Right kidney (tissue), 1 donor: ENCODE data around the gene GALNT2.

ENCODE experiments used
- DNase-seq: peaks from one replicate; pipeline ENCODE4 v3.0.0-alpha.2; 2016

Gene GALNT2

GRCh38 chr1:230071316-230071715 lies 4.3 kb downstream of the GALNT2 start:
- no peak for DNase-seq

DNA sequence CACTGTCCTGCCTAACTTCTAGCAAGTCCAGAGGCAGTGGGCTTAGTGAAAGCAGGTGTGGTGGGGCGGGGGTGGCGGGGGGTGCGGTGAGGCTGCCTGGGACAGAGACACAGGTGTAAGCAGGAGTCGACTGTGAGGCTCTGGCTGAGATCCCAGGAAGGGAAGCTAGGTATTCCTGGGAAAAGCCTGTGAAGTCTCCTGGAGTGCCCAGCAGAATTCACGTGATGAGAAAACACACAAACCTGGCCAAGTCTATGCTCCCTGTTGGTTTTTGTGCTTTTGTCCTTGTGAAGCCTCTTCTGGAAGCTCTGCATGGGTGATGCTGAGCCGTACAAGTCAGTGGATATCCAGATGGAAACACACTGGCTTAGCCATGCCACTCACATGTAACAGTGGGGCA lies 5.3 kb downstream of the GALNT2 start:
- no peak for DNase-seq

DNA sequence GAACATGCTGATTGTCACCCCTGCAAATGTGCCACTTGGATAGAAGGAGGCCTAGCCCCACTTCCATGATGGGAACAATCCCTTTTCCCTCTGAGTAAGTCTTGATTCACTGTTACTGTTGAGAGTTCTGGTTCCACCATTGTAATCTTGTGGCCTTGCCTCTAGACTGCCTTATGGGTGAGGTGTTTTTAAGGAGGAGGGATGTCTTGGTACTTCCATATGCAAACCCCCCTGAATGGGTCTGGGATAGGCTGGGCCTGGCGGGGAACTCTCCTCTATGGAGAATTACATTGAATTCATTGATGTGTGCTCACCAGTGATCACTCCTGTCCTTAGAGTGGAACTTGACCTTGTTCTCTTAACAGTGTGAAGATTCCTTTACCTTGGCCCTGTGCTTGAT lies 5.8 kb downstream of the GALNT2 start:
- no peak for DNase-seq

- DNase-seq, result no peak
These were observed 6.5 kb downstream of the GALNT2 start for GRCh38 chr1:230073371-230074035.

GRCh38 chr1:230074270-230074669 lies 7.2 kb downstream of the GALNT2 start:
- no peak for DNase-seq

DNA sequence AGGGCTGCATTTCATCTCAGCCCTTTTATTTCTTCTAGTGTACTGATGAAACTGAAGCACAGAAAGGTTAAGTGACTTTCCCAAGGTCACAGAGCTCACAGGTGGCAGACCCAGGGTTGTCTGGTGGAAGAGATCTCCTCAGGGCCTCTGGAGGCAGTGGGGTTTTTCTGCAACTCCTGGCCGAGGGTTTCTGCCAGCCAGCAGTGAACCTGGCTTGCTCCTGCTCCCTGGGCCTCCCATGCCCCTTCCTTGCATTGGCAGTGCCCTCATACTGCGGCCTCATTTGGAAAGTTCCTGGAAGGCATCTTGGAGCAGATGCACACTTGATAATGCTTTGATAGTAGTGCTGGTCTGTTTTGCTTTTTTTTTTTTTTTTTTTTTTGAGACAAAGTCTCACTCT lies 7.7 kb downstream of the GALNT2 start:
- DNase-seq, result no peak

DNA sequence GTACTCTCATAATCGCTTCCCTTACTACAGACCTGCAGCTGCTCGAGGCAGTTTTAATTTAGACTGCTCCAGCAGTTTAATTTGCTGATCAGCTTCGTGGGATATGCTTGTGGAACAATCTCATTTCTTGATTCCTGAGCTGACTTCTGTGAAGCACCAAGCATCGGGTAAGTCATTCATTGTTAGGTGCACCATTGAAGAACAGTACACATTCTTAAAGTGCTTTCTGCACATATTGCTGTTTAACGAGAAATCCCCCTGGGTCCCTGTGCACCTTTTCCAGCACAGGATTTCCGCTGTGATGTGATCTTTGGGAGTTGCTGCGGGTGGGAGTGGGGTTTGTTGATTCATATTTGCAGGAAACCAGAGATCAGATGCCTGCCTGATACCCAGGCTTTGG lies 9.1 kb downstream of the GALNT2 start:
- no peak for DNase-seq

DNA sequence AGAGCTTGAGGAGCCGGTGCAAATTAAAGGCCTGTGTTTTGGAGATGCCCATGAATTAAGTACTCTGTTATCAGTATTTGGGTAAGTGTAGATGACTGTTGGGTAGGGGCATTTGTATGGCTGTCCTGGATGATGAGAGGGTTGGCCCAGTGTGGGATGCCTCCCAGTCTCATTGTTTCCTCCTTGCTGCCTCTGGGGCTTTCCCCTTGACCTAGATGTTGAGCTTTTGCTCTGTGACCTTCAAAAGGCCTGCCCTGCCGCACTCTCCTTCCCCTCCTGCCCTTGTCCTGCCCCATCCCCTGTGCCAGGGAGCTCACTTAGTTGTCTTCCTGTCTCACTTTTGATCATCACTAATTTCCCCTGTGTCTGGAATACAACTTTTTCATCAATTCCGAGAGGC lies 10.0 kb downstream of the GALNT2 start:
- DNase-seq, result no peak

GRCh38 chr1:230077436-230078213 lies 10.6 kb downstream of the GALNT2 start:
- DNase-seq, result no peak

DNA sequence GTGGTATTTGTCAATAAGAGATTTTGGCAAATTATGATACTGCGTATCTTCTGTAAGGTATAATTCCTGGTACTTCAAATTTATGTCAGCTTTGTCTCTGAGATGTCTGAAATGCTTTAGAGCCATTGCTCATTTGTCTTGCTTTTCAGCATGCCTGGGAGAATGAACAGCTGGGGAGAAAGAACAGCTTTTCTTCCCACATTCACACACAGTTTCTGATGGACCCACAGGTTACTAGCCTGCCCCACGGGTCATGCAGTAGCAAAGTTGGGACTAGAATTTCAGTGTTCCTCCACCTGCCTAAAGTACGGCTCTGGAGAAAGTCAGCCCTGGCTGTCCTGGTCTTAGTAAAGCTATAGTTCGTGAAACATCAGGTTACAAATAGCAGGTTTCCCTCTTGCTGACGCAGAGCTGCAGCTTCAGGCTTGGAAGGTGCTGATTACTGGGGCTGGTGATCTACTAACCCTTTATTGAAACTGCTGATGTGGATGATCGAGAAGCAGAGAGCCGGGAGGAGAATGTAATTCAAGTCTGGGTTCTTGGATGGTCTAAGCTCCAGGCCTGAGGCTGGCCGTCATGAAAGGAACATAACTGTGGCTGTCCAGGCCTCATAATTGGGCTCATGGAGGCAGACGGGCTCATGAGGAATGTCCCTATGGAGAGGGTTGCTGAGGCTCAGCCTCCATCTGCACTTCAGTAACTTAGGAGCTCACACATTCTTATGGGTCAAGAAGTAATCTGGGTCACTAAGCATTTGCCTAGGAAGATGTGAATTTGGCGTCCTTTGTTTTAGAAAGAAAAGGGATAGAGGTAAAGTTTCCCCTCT lies 12.4 kb downstream of the GALNT2 start:
- DNase-seq, result no peak

- no peak for DNase-seq
These were observed 13.8 kb downstream of the GALNT2 start for GRCh38 chr1:230080822-230081221.

GRCh38 chr1:230081751-230082150 lies 14.7 kb downstream of the GALNT2 start:
- no peak for DNase-seq

GRCh38 chr1:230082211-230082610 lies 15.2 kb downstream of the GALNT2 start:
- no peak for DNase-seq

GRCh38 chr1:230083053-230083452 lies 16.0 kb downstream of the GALNT2 start:
- DNase-seq, result no peak

- DNase-seq, result no peak
These were observed 16.8 kb downstream of the GALNT2 start for GRCh38 chr1:230083746-230084407.

DNA sequence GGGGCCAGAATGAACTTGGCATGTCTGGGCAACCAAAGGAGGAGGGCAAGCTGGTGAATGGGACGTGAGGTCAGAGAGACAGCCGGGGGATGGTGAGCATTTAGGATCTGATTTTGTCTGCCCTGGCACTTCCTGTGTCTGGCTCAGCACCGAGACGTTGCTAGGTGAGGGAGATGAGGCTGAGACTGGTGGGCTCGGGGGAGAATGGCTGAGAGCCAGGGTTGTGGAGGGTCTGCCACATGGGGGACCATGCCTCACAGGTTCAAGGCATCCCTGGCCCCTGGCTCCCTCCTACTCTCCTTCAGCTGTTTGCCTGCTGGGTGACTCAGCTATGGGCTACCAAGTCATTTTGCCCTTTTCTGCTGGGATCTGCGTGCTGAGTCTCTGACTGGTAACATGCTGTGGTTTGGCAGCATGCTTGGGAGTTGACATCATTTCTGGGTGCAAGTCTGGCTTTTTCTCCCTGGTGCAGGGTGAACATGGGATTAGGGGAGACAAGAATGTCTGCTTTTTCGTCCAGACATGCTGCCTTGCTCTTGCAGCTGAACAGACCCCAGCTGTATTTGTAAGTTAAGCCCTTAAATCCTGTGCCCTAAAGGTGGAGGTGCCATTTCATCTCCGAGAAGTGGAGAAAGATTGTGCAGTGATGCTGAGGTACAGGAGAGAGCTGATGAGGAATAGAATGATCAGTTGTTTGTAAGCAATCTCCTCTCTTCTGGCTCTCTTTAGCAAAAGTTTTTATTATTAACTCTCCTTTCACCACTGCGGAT lies 17.6 kb downstream of the GALNT2 start:
- DNase-seq, result no peak

DNA sequence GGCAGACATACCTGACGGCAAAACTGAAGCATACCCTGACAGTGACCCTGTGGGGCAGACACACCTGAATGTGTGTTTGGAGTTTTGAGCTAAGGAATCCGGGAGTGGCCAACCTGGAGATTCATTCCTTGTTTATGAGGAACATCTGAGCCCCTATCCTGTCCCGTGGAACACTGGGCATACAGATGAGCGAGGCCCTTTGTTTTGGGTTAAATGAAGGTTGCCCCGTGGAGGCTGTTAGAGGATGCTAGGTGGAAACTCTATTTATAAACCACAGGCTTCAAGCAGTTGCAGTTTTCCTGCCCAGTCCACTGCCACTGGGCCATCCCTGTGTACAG lies 18.1 kb downstream of the GALNT2 start:
- no peak for DNase-seq

DNA sequence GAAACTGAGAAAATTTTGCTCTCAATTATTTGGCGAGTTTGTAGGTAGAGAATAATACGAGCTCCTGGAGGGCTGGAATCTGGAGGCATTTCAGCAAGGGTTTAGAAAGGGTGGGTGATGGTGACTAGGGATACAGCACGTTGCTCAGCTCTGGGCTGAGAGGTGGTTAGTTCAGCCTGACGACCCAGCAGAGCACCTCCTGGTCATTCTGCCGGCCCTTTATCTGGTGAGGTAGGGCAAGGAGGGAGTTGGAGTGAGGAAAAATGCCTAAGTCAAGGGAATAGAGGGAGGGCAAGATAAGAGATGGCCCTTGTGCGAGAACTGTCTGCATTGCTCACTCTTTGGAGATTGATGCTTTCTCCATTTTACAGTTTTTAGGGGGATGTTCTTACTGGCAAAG lies 19.1 kb downstream of the GALNT2 start:
- DNase-seq, result no peak

GRCh38 chr1:230087028-230087716 lies 20.1 kb downstream of the GALNT2 start:
- peak; percentile 30 for DNase-seq

DNA sequence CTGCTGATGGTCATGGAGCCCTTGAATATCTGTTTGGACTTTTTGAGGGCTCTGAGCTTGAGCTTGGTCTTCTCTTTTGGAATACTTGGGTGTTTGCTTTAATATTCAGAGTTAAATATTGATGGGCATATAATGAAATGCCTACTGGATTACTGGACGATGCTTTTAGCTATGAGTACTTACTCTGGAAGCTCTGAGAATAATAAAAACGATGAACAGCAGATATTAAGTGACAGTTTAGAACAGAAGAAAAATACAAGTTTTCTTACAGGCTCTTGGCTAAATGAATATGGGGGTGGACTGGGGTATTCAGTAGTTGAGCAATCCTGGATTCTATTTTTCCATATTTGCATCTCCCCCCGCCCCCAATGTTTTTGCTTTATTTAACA lies 20.7 kb downstream of the GALNT2 start:
- DNase-seq, result no peak

DNA sequence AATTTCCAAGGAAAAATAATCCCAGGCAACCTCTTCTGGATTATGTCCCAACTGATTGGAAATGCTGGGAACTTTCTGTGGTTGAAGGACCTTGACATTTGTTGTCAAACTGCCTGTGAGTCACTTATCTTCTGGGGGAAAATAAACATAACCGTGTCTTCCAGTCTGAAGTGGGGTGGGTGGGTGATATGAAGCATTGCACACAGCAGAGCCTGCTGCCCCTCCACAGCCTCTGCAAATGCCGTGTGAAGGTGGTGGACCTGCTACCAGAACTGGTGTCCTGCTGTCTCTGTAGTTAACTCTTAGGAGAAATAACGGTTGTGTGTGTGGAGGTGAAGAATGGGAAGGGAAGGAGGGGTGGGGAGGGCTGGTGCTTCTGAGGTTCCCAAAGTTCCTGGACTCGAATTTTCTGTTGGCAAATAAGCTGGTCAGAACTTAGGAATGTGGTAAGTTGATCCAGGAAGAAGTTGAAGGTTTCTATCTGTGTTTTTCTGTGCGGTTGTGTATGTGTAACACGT lies 23.2 kb downstream of the GALNT2 start:
- DNase-seq, result no peak
